GM19452 (cell line): ENCODE data around the gene KCNAB1.

ENCODE experiments used
- ATAC-seq: cut with Tn5 transposase; IDR thresholded peaks from one replicate; pipeline ENCODE4 v1.9.1; 2021; ENCODE audit not compliant: unreplicated experiment

KCNAB1 gene

DNA sequence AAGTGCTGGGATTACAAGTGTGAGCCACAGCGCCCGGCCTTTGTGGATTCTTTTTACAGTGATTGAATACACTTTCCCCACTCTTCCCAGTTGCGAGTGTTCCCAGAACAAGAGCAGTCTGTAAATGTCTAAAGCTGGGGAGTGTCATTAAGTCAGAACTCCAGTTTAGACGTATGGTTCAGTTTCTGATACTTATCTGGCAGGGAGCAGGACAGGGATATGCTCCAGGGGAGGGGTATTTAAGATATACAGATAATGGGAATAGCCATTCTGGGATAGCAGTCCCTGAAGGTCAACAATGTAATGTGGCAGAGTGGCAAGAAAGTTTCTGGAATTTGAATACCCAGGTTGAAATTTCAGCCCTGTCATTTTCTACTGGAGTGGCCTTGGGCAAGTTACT, 270.5 kb downstream of the KCNAB1 start:
- no peak for ATAC-seq

DNA sequence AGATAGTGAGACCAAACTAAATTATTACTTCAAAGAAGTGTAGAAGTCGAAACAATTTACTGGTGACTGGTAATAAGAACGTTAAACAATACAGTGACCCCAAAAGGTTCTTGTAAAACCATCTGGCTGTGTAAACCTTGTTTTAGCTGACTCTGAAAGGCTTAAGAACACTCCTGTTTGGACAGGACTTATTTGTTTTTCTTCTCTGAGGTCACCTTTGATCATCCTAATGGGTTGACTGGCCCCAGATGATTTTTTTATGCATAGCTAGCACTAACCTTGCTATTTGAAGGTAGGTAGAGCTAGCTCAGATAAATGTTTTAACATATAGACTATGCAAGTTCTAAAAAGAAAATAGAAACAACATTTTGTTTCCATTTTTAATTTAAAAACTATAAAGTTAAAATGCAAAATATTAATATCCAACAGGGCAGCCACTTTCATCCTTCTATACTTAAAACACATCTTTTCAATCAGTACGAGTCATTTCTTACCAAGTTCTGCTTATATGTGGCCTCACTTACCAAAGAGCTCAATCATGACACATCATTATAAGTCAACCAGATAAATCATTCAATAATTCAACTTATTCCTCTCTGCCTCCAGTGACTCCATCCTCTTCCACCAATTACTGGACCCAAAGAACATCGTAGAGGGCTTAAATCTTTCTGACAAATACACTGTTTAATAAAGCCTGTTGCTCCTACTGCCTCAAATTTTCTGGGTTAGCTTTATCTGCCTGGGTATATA, 275.8 kb downstream of the KCNAB1 start:
- ATAC-seq = no peak

DNA sequence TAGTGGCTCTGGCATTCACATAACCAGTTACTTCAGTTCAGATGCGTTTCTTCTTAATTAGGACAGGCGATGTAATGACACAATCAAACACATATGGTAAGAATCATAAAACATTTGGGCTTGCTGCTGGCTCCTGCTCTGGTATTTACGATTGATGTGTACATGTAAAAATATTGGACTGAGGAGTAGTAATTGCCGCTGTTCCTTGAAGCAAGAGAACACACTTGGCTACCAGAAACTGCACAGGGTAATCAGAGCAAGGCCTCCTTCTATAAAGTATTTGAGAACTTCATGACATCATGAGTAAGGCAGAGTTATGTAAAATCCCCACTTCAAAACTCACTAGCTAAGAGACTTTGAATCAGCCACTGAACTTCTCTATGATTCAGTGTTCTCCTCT, 276.5 kb downstream of the KCNAB1 start:
- no peak for ATAC-seq

DNA sequence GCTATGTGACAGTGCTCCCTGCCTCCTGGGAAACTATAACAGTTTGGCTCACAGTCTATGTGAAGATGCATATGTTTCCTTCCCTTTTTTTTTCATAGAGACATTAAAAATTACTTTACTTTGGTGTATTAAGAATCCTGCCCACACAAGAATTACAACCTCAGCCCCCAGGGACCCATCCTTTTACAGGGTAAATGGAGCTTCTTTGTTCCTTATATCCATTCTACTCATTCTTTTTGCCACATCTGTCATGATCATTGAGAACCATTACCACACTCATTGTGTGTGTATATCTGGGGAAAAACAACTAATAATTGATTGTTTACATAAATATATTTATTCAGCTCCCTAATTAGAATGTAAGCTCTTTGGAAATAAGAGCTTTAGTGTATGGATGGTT, 277.2 kb downstream of the KCNAB1 start:
- ATAC-seq = no peak

DNA sequence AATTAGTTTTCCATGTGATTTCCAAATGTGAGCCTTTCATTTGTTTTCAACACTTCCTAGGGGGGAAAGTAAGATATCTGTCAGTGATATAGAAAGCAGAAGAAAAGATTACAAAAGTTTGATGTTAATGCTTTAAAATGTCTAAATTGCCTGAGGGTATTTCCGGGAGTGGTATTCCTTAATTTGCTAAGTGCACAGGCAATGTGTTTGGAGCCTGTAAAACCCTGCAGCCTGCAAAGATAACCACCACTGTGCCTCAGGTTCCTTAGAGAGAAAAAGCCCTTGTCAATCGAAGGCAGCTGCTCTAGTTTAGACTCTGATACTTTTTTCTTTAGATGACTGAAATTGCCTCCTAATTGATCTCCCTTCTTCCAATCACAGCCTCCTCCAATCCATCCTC, 279.7 kb downstream of the KCNAB1 start:
- ATAC-seq = no peak

DNA sequence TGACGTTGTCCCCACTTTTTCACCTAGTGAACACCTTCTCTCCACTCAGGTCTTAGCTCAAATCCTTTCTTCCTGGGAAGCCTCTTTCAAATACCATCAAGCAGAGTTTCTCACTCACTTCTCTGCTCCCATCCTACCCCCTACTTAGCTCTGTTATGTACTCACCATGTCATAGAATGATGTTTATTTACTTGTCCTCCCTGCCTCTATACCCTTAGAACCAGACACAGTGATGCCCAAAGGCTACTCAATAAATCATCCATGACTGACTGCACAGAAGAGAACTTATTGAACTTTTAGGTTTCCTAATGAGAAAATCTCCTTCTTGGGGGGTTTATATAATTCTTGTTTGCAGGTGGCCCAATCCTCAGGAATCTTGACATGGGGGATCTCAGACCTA, 280.4 kb downstream of the KCNAB1 start:
- no peak for ATAC-seq

DNA sequence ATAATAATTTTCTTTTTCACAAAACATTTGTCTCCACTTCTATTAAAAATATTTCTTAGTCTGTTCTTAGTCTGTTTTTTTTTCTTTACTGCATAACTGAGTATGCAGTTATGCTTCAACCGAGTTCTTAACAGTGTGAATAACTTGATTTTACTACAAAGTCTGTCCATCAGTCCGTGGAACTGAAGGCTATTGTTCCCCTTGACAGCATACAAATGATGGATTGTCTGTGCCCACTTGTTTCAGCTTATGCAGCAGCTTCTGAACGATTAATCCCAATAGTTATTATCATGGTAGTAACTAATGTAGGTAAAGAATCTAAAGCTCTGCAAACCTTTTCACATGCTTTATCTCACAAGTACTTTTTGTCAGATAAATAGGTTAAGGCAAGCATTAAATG, 283.8 kb downstream of the KCNAB1 start:
- ATAC-seq = no peak

DNA sequence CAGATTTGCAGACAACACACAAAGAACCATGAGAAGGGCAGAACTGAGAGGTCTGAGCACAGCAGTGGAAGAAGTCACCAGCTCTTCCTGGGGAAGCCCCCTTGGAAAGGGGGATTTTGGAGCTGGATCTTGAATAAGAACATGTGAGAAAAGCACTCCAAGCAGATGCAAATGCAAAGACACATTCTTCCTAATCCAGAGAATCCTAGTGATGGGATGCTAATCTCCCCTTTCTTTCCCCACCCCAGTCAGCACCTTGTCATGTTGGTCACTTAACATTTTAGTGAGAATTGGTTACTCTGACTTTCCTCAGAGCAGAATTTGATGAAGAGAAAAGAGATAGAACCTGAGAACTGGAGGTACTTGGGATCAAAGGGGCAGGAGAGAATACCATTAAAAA, 286.0 kb downstream of the KCNAB1 start:
- no peak for ATAC-seq

DNA sequence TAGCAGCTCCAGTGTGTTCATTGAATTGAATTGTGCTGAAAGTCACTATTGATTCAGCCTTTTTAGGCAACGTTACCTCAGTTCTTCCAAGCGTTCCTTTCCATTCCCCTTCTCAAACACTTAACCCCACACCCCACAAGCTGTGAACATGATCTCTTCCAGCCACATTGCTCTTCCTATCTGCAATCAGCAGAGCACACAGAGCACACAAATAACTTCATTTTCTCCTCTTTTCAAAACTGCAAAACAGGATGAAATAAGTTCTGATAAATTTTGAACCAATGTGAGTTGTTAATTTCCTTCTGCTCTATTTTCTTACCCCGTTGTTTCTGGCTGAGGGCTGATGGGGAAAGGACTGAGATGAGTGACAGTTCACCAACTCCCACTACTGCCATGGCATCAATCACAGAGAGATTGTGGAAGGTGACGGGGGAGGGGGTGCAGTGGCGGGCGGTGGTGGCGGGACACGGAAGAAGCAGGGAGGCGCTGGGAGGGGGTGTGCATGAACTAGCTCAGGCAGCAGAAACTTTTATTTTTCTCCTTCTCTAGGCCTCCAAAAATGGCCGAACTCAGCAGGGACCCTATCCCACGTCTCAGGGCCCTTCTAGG, 287.3 kb downstream of the KCNAB1 start:
- ATAC-seq = no peak

DNA sequence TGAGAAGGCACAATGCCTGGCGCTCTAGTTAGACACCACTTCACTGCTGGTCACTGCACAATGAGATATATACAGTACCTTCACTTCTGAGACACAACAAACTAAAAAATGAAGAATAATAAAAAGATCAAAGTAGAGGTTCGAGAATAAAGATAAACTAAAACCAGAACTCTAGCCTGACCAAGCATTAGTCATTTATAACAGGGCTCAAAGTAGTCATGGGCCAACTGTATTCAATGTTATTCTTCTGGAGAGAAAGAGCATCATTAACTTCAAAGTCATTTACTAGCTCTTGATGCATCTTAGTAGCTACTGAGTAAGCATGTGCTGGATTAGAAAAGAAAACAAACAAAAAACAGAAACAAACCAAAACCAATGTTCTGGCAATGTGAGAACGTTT, 289.3 kb downstream of the KCNAB1 start:
- ATAC-seq = no peak

DNA sequence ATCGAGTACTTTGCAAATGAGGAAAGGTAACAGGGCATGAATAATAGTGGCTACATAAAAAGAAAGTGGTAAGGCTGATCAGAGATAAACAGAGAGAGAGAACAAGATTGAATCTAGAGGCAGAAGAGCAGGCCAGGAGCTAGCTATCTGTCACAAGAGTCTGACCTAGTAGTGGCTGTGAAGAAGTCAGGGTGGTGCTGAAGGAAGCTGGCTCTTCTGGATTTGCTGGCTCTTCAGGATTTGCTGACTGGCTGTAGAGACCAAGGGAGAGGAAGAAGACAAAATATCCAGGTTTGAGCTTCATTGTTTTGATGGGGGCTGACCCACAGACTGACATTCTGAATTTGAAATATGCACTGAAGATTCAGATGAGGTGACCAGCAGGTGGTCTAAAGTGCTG, 292.2 kb downstream of the KCNAB1 start:
- no peak for ATAC-seq

DNA sequence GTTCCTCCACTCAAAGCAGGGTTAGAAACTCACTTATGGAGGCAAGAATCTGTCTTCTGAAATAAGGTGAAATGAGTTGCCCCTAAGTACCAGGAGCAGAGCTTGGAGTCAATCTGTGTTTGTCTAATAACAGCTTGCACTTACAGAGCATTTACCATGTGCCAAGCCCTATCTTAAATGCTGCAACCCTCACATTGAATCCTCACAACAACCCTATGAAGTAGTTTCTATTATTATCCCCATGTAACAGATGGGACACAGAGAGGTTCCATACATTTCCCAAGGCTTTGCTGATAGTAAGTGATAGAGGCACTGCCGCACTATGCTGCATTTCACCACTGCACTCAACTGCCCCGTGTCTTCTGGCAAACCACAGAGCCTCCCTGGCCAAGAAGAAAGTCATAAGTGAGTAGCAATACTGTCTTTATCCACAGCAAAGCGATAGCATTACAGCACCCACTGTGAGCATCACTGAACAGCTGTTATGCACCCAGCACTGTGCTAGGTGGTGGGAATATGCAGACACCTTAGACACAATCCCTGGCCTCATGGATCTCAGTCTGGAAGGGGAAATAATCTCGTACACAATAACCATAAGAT, 293.0 kb downstream of the KCNAB1 start:
- no peak for ATAC-seq

DNA sequence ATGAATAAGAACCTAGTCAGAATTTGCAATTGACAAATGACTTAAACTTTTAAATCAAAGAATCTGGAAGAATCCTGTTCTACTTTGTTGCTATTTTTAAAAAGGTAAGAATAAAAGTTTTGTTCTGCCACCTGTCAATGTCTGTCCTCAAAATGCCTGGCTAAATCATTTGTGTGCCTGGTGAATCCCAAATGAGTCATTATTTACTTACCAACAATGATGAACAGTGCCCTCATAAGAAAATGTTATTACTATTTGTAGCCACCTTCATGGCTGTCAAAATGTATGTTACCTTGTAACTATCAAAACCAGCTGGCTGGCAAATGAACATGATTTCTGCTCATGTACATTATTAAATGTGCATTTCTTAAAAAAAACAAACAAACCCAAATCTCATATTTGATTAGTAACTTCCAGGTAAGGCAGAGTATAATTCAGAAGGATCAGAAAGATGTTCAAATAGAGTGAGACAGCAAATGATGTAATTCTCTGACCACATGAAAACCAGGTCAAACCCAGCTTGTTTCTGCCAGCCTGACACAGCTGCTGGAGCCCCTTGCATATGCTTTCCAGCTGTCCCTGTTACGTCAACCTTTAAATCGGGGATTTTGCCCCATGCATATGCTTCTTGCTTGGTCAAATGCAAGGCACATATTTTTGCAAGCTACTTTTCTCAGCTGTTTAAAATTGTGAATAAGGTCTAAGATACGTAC, 296.6 kb downstream of the KCNAB1 start:
- no peak for ATAC-seq

DNA sequence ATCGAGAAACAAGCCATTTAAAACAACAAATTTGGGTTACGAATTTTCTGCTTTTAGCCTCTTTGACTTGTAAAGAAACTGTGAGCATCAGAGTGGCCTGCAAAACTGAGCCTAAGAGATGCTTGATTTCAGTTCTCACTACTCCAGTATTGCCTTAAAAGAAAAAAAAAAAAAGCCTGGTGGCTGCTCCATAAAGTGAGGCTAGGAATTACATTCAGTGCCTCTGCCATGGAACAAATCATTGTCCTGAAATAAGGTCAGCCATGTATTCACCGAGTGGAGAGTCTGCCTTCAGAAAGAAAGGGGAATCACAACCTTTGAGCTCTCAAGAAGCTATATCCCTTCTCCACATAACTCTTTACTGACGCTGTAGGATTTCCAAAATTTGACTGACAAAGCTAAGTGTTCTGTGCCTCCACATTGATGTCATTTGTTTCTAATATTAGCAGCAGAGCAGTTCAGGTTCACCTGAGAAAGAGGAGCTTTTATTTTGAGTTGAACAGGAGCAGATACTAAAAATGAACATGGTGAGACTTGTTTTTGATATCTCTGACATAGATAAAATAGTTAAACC, 297.3 kb downstream of the KCNAB1 start:
- no peak for ATAC-seq

DNA sequence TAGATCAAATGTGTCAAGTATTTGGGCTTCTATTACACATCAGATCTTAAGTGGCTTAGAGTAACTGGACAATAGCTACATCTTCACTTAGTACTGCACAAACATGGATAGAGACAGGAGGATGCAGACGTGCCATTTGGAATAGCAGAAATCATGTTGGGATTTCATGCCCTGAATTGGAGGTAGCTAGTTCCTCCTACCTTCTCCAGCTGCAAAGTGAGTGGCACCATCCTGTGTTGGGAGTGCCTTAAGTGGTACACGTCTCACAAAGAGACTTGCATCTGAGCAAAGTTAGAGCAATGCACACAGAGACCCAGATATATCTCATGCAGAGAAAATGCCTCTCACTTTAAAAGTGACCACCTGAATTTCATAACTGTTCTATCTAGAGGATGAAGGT, 298.1 kb downstream of the KCNAB1 start:
- ATAC-seq = no peak

DNA sequence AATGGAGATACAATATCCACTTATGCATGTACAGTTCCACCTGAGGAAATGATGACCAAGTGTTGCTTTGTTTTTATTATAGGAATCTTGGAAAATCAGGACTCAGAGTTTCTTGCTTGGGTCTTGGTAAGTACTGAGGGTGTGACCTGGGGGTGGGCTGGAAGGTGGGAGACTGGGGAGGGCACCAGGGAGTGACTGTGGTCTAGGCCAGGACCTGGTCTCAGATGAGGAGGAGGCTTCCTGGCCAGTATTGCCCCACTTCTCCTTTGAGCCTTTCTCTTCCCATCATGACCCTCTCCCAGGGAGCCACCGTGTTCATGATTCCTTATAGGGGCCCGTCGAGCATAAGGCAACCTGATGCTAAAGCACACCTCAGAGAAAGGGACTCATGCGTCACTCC, 301.2 kb downstream of the KCNAB1 start:
- ATAC-seq = no peak

DNA sequence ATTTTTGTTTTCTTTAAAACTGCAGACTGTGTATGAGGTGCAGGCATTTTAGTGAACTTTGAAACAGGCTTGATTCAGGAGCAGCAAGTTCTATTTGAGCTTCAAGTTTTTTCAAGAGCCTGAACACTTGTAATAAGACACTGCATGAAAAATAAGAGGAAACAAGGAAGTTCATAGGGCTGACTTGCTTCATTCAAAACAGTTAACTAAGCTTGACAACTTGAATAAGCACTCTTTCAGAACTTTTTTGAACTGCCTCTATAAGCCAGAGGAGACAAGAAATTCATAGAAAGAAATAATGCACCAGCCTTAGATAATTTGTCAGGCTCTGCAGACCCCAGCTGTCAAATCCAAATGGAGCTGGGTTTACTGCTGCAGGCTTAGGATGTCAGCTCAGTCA, 304.4 kb downstream of the KCNAB1 start:
- no peak for ATAC-seq

DNA sequence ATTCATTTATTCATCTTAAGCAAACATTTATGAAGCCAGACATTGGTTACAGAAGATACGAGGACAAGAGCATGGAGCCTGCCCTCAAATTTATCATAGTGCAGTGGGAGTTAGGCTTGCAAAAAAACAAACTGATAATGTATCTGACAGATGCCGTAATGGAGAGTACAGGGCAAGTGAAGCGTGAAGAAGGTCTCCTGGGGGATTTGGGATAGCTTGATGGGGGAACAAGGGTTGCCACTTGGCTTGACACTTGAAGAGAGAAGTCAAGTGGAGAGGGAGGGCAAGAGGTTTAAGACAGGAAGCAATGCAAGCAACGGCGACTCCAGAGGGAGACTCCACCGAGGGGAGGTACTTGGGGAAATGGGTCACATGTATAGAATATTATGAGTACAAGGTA, 305.3 kb downstream of the KCNAB1 start:
- ATAC-seq = no peak

DNA sequence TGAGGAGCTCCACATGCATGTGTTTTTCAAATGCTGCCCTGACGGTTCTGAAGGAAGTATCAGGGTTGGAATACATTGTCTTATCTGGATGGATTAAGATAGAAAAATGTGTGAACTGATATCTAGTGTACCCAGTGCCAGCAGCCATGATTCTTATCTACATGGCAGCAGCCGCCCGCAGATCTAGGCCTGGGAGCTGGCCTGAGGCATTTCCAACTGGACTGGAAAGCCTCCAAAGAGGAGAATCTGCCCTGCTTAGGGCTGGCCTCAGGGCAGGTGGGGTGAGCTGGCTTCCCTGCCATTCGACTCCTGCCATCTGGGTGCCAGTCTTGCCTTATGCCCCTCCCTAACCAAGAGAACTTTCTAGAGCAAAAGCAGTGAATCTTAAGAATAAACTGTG, 308.7 kb downstream of the KCNAB1 start:
- no peak for ATAC-seq

DNA sequence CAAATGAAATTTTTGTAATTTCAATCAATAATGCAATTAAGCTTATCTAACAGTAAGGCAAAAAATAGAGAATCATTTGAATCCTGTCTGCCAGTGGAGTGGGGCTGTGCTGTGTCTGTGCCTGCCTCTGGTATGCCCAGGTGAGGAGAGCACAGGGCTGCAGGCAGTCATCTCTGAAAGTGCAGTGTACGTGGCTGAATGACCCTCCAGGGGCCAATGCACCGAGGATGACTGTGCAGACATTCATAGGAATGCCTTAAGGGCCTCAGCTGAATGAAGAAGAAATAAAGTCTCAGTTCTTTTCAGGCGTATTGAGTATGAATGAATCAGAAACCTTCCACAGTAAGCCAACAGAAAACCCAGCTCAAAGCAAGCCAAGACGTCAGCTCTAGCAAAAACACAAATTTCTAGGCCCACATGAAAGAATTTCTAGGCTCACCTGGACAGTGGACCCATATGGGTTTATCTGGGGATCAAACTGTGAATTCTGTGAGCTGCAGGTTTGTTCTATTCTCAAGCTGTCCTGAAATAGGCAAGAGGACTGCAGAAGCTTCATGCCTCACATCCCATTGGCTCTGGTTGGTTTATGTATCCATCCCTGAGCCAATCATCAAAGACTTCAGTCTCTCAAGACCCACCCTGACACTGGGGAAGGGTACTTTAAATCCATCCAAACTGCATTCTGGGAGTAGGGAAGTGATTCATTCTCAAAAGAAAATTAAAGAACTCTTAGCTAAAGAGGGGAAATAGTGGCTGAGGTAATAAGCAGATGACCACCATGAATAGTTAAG, 311.2 kb downstream of the KCNAB1 start:
- no peak for ATAC-seq

DNA sequence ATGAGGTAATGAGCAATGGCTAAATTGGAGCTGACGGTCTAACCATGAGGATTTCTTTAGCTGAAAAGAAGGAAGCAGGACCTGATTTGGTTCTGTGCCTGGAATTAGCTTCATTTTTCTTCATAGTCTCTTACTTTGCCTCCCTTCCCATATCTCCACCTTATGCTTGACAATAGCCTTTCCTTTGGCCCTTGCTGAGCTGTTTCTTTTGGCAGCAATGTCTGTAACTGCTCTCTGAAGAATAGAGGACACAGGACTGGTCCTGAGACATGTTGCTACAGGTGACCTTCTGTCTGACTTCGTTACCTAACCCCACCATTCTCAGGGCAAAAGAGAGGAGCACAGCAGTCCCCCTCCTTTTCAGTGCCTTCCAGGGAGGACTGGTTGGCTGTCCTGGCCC, 312.2 kb downstream of the KCNAB1 start:
- no peak for ATAC-seq
